Measurements from ENCODE around the gene ATP13A2.

The ATP13A2 gene

GRCh38 chr1:17045634-17046333 is 34.1 kb upstream of the ATP13A2 start:
- H3K4me3 ChIP-seq (ENCODE audit: low read depth, low read length): no peak overlapping the region
- peak; percentile 62 for TF ChIP-seq CTCF (IDR thresholded peaks at IDR 0.05; ENCODE audit: low read depth, low read length, missing control alignments)
- DNase-seq (ENCODE audit: low read depth): no peak

DNA sequence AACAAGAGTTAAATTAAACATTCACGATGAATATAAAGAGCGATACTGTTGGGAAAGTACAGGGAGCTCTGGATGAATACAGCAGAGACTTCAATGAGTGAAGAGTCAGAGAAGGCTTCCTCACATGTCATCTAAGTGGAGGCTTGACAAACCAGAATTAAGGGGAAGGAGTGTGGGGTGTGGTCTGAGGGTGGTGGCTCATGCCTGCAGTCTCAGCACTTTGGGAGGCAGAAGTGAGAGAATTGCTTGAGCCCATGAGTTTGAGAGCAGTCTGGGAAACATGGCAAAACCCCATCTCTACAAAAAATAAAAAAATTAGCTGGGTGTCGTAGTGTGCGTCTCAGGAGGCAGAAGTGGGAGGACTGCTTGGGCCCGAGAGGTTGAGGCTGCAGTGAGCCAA is 33.4 kb upstream of the ATP13A2 start:
- DNase-seq (ENCODE audit: low read depth): no peak
- no peak overlapping the region for H3K4me3 ChIP-seq (ENCODE audit: low read depth, low read length)
- TF ChIP-seq CTCF (IDR thresholded peaks at IDR 0.05; ENCODE audit: low read depth, low read length, missing control alignments): no peak

GRCh38 chr1:17043676-17044075 is 31.9 kb upstream of the ATP13A2 start:
- TF ChIP-seq CTCF (IDR thresholded peaks at IDR 0.05; ENCODE audit: low read depth, low read length, missing control alignments): no peak
- H3K4me3 ChIP-seq (ENCODE audit: low read depth, low read length): no peak overlapping the region
- no peak for DNase-seq (ENCODE audit: low read depth)

DNA sequence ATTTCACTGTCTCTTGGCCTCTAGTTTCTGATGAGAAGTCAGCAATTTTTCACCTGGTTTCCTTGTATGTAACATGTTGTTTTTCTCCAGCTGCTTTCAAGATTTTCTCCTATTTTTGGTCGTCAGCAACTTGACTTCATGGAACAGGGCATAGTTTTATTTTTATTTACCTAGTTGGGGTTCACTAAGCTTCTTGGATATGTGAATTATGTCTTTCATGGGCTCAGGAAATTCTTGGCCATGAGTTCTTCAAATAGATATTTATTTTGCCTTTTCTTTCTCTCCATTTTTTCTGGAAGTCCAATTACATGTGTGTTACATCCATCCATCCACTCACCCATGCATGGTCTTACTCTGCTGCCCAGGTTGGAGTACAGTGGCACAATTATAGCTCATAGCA is 28.4 kb upstream of the ATP13A2 start:
- no peak for TF ChIP-seq CTCF (IDR thresholded peaks at IDR 0.05; ENCODE audit: low read depth, low read length, missing control alignments)
- no peak for DNase-seq (ENCODE audit: low read depth)
- H3K4me3 ChIP-seq (ENCODE audit: low read depth, low read length): no peak overlapping the region

- H3K4me3 ChIP-seq (ENCODE audit: low read depth, low read length): no peak overlapping the region
- no peak for TF ChIP-seq CTCF (IDR thresholded peaks at IDR 0.05; ENCODE audit: low read depth, low read length, missing control alignments)
- no peak for DNase-seq (ENCODE audit: low read depth)
These were observed 27.8 kb upstream of the ATP13A2 start for GRCh38 chr1:17039522-17039921.

- H3K4me3 ChIP-seq (ENCODE audit: low read depth, low read length): no peak overlapping the region
- no peak for DNase-seq (ENCODE audit: low read depth)
- no peak for TF ChIP-seq CTCF (IDR thresholded peaks at IDR 0.05; ENCODE audit: low read depth, low read length, missing control alignments)
These were observed 21.8 kb upstream of the ATP13A2 start for GRCh38 chr1:17033481-17033880.

DNA sequence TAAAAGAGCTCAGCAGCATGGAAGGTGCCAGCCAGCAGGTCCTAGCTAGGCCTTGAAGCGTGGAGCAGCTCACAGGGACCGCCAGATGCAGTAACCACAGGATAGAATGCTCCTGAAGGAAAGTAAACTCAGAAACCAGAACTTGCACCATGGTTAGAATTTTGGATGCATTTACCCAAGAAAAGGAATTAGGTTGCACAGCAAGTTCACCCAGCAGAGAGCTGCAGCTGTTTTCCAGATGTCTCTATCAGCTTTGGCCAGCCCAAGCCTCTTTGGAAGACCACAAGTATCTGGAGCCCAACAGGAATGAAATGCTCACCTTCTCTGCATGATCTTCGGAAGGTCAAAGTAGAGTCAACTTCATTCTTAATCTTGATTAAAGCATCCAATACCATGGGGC is 21.0 kb upstream of the ATP13A2 start:
- no peak overlapping the region for H3K4me3 ChIP-seq (ENCODE audit: low read depth, low read length)
- TF ChIP-seq CTCF (IDR thresholded peaks at IDR 0.05; ENCODE audit: low read depth, low read length, missing control alignments): no peak
- DNase-seq (ENCODE audit: low read depth): no peak

All from GM12864 (cell line).